Measurements from ENCODE around the gene NOC2L. TPM values are rescaled to one million over a fixed set of nuclear protein-coding genes. Genes with fewer than 3 reads are reported as not detected.

NOC2L gene
- total RNA-seq, 1 experiment from 2014 or later = 214 TPM

DNA sequence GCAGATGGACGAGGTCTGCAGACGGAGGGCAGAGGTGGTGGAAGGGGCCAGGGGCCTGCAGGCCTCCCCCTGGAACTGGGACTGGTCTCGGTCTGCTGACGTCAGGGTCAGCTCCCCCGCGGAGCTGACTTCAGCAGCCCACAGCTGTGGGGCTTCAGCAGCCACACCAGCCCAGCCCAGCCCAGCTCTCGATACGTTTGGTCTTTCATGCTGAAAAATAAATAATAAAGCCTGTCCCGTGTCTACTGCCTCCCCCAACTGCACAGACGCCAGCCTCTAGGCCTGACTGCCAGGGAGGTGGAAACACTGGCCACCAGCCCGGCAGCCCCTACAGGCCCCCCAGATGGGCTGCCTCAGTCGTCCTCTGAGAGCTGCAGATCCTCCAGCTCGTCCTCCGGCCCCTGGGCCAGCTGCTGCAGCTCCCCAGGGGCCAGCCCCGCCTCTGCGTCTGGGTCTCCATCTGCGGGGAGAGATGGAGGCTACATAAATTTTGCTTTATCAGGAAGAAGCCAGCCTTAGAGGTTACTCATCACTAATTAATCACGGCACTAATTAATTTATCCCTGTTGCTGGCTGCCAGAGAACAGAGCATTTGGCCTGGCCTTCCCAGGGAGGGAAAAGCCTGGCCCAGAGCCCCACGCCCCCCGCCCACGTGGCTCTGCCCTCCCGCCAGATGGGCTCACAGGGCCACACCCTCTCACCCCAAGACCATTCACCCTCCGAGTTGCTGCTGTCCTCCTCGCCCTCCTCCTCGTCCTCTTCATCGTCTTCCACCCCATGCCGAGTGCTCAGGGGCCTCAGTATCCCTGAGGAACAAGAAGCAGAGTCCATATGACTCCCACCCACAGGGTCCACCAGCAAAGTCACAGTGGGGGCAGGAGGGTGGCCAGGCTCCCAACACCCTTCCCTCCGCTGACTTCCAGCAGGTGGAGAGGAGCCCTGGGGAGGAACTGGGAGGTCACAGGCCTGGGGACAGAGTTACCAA is 14.4 kb downstream of the NOC2L start:
- Histone ChIP-seq H3K4me1 (ENCODE audit: insufficient read depth, low read length, poor library complexity, severe bottlenecking) (peaks cover 57% of the 10 kb centered on the region), H3K27ac (ENCODE audit: low read depth, low read length, poor library complexity, severe bottlenecking) (peak overlapping the region; percentile 6), H3K4me3 (ENCODE audit: low read depth, low read length, poor library complexity, severe bottlenecking) (no peak overlapping the region), H3K9me3 (ENCODE audit: low read depth, low read length, poor library complexity, severe bottlenecking) (no peaks in the 10 kb centered on the region), H3K36me3 (ENCODE audit: insufficient read depth, low read length, poor library complexity, severe bottlenecking) (peaks cover 43% of the 10 kb centered on the region), H3K27me3 (replicated peaks; ENCODE audit: insufficient read depth, low read depth, low read length, poor library complexity) (no peaks in the 10 kb centered on the region)
- peak; percentile 67 for DNase-seq (ENCODE audit: low spot score)
- ChIA-PET CTCF (no interaction called here), POLR2A (ENCODE audit: low non-redundant PET) (interaction anchor here (0.6 kb wide), 1 partner anchor 107 kb away, joined by 3 read pairs; no protein-coding TSS in a partner anchor)
- TF ChIP-seq, protein P1, sequence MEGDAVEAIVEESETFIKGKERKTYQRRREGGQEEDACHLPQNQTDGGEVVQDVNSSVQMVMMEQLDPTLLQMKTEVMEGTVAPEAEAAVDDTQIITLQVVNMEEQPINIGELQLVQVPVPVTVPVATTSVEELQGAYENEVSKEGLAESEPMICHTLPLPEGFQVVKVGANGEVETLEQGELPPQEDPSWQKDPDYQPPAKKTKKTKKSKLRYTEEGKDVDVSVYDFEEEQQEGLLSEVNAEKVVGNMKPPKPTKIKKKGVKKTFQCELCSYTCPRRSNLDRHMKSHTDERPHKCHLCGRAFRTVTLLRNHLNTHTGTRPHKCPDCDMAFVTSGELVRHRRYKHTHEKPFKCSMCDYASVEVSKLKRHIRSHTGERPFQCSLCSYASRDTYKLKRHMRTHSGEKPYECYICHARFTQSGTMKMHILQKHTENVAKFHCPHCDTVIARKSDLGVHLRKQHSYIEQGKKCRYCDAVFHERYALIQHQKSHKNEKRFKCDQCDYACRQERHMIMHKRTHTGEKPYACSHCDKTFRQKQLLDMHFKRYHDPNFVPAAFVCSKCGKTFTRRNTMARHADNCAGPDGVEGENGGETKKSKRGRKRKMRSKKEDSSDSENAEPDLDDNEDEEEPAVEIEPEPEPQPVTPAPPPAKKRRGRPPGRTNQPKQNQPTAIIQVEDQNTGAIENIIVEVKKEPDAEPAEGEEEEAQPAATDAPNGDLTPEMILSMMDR (conservative IDR thresholded peaks at IDR 0.05; ENCODE audit: low read depth, low read length) = no peak
- TF ChIP-seq EZH2 (IDR thresholded peaks at IDR 0.05; ENCODE audit: borderline replicate concordance, low read depth, low read length, poor library complexity, severe bottlenecking) = no peak
- intact Hi-C loops (cut with micrococcal nuclease; ENCODE audit: unreplicated experiment) = no loop called here
- TSS peak; percentile 94 for BruUV-seq (replicated peaks)

DNA sequence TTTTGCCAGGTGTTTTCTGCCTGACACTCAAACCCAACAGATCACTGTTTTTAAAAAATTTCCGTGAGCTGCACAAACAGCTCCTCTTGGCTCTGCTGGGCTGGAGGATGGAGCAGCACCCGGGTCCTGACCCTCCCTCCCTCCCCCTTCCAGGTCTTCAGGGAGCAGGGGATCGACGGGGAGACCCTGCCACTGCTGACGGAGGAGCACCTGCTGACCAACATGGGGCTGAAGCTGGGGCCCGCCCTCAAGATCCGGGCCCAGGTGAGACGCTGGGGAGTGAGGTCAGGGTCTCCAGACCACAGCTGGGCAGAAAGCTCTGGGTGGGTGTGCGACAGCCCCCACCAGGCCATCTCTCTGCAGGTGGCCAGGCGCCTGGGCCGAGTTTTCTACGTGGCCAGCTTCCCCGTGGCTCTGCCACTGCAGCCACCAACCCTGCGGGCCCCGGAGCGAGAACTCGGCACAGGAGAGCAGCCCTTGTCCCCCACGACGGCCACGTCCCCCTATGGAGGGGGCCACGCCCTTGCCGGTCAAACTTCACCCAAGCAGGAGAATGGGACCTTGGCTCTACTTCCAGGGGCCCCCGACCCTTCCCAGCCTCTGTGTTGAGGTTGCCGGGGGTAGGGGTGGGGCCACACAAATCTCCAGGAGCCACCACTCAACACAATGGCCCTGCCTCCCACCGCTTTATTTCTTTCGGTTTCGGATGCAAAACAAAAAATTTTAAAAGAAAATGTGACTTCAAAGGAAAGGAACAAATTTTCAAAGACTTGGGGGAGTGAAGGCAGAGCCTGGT is 15.3 kb downstream of the NOC2L start:
- ChIA-PET POLR2A (ENCODE audit: low non-redundant PET) (interaction anchor here (0.6 kb wide), 2 partner anchors 8 to 108 kb away, joined by 3 to 8 read pairs; no protein-coding TSS in a partner anchor), CTCF (no interaction called here)
- Histone ChIP-seq H3K27ac (ENCODE audit: low read depth, low read length, poor library complexity, severe bottlenecking) (peak overlapping the region; percentile 6), H3K27me3 (replicated peaks; ENCODE audit: insufficient read depth, low read depth, low read length, poor library complexity) (no peaks in the 10 kb centered on the region), H3K4me1 (ENCODE audit: insufficient read depth, low read length, poor library complexity, severe bottlenecking) (peaks cover 66% of the 10 kb centered on the region), H3K36me3 (ENCODE audit: insufficient read depth, low read length, poor library complexity, severe bottlenecking) (peaks cover 35% of the 10 kb centered on the region), H3K4me3 (ENCODE audit: low read depth, low read length, poor library complexity, severe bottlenecking) (no peak overlapping the region), H3K9me3 (ENCODE audit: low read depth, low read length, poor library complexity, severe bottlenecking) (no peaks in the 10 kb centered on the region)
- TF ChIP-seq EZH2 (IDR thresholded peaks at IDR 0.05; ENCODE audit: borderline replicate concordance, low read depth, low read length, poor library complexity, severe bottlenecking) = no peak
- TF ChIP-seq, protein P1 (conservative IDR thresholded peaks at IDR 0.05; ENCODE audit: low read depth, low read length) = no peak
- no TSS peak for BruUV-seq (replicated peaks)
- DNase-seq (ENCODE audit: low spot score) = no peak
- intact Hi-C loops (cut with micrococcal nuclease; ENCODE audit: unreplicated experiment) = no loop called here

DNA sequence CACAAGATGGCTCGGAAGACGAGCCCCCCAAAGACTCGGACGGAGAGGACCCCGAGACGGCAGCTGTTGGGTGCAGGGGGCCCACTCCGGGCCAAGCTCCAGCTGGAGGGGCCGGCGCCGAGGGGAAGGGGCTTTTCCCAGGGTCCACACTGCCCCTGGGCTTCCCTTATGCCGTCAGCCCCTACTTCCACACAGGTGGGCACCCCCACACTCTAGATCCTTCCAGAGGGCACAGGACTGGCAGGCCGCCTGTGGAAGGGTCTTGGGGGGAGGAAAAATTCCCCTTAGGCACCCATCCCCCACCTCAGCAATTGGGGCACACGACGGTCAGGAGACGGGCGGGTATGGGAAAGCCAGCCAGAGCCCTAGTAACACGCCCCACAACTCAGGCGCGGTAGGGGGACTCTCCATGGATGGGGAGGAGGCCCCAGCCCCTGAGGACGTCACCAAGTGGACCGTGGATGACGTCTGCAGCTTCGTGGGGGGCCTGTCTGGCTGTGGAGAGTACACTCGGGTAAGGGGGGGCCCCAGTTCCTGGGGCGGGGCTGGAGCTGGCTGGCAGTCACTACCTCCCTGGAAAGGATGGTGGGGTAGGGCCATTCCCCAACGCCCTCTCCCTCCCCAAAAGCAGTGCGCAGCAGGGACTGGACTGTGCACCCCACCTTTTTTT is 16.1 kb downstream of the NOC2L start:
- Histone ChIP-seq H3K4me3 (ENCODE audit: low read depth, low read length, poor library complexity, severe bottlenecking) (peak overlapping the region; percentile 45), H3K4me1 (ENCODE audit: insufficient read depth, low read length, poor library complexity, severe bottlenecking) (peaks cover 72% of the 10 kb centered on the region), H3K27ac (ENCODE audit: low read depth, low read length, poor library complexity, severe bottlenecking) (peak overlapping the region; percentile 59), H3K36me3 (ENCODE audit: insufficient read depth, low read length, poor library complexity, severe bottlenecking) (peaks cover 28% of the 10 kb centered on the region), H3K9me3 (ENCODE audit: low read depth, low read length, poor library complexity, severe bottlenecking) (no peaks in the 10 kb centered on the region), H3K27me3 (replicated peaks; ENCODE audit: insufficient read depth, low read depth, low read length, poor library complexity) (no peaks in the 10 kb centered on the region)
- DNase-seq (ENCODE audit: low spot score) = peak; percentile 80
- no peak for TF ChIP-seq EZH2 (IDR thresholded peaks at IDR 0.05; ENCODE audit: borderline replicate concordance, low read depth, low read length, poor library complexity, severe bottlenecking)
- TF ChIP-seq, protein P1 (conservative IDR thresholded peaks at IDR 0.05; ENCODE audit: low read depth, low read length) = no peak
- intact Hi-C loops (cut with micrococcal nuclease; ENCODE audit: unreplicated experiment) = no loop called here
- BruUV-seq (replicated peaks) = no TSS peak
- ChIA-PET CTCF (no interaction called here), POLR2A (ENCODE audit: low non-redundant PET) (interaction anchor here (0.6 to 0.7 kb wide), 2 partner anchors 9 to 57 kb away, joined by 6 to 8 read pairs; partner anchors contain the start of gene HES4)
